ENCODE measurements around the gene MAP3K19. TPM values are rescaled to one million over a fixed set of nuclear protein-coding genes. Genes with fewer than 3 reads are reported as not detected.

The MAP3K19 gene
- total and polyA plus RNA-seq, 2 experiments from 2014 or later: not detected

DNA sequence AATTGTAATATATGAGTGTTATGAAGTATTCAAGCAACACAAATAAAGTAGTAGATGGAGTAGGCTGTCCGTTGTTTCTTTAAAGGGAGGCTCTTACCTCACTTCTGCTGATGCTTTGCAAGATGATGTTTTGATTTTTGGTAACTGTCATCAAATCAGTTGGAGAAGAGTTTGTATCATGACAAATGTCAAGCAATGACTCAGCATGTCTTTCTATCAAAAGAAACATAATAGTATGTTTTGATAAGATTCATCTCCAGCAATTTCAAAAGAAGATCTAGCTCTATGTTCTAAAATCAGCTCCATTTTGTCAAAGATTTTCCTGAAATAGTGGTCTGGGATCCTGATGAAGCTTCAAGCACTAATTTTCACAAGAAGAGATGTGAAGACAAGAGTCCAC lies 25.6 kb downstream of the MAP3K19 start:
- no peak for DNase-seq (ENCODE audit: low spot score)
- TF ChIP-seq, protein P1, sequence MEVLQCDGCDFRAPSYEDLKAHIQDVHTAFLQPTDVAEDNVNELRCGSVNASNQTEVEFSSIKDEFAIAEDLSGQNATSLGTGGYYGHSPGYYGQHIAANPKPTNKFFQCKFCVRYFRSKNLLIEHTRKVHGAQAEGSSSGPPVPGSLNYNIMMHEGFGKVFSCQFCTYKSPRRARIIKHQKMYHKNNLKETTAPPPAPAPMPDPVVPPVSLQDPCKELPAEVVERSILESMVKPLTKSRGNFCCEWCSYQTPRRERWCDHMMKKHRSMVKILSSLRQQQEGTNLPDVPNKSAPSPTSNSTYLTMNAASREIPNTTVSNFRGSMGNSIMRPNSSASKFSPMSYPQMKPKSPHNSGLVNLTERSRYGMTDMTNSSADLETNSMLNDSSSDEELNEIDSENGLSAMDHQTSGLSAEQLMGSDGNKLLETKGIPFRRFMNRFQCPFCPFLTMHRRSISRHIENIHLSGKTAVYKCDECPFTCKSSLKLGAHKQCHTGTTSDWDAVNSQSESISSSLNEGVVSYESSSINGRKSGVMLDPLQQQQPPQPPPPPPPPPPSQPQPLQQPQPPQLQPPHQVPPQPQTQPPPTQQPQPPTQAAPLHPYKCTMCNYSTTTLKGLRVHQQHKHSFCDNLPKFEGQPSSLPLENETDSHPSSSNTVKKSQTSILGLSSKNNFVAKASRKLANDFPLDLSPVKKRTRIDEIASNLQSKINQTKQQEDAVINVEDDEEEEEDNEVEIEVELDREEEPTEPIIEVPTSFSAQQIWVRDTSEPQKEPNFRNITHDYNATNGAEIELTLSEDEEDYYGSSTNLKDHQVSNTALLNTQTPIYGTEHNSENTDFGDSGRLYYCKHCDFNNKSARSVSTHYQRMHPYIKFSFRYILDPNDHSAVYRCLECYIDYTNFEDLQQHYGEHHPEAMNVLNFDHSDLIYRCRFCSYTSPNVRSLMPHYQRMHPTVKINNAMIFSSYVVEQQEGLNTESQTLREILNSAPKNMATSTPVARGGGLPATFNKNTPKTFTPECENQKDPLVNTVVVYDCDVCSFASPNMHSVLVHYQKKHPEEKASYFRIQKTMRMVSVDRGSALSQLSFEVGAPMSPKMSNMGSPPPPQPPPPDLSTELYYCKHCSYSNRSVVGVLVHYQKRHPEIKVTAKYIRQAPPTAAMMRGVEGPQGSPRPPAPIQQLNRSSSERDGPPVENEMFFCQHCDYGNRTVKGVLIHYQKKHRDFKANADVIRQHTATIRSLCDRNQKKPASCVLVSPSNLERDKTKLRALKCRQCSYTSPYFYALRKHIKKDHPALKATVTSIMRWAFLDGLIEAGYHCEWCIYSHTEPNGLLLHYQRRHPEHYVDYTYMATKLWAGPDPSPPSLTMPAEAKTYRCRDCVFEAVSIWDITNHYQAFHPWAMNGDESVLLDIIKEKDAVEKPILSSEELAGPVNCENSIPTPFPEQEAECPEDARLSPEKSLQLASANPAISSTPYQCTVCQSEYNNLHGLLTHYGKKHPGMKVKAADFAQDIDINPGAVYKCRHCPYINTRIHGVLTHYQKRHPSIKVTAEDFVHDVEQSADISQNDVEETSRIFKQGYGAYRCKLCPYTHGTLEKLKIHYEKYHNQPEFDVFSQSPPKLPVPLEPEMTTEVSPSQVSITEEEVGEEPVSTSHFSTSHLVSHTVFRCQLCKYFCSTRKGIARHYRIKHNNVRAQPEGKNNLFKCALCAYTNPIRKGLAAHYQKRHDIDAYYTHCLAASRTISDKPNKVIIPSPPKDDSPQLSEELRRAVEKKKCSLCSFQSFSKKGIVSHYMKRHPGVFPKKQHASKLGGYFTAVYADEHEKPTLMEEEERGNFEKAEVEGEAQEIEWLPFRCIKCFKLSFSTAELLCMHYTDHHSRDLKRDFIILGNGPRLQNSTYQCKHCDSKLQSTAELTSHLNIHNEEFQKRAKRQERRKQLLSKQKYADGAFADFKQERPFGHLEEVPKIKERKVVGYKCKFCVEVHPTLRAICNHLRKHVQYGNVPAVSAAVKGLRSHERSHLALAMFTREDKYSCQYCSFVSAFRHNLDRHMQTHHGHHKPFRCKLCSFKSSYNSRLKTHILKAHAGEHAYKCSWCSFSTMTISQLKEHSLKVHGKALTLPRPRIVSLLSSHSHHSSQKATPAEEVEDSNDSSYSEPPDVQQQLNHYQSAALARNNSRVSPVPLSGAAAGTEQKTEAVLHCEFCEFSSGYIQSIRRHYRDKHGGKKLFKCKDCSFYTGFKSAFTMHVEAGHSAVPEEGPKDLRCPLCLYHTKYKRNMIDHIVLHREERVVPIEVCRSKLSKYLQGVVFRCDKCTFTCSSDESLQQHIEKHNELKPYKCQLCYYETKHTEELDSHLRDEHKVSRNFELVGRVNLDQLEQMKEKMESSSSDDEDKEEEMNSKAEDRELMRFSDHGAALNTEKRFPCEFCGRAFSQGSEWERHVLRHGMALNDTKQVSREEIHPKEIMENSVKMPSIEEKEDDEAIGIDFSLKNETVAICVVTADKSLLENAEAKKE (CRISPR knock-in tag; IDR thresholded peaks at IDR 0.05): no peak
- TF ChIP-seq, protein P2, sequence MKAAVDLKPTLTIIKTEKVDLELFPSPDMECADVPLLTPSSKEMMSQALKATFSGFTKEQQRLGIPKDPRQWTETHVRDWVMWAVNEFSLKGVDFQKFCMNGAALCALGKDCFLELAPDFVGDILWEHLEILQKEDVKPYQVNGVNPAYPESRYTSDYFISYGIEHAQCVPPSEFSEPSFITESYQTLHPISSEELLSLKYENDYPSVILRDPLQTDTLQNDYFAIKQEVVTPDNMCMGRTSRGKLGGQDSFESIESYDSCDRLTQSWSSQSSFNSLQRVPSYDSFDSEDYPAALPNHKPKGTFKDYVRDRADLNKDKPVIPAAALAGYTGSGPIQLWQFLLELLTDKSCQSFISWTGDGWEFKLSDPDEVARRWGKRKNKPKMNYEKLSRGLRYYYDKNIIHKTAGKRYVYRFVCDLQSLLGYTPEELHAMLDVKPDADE (IDR thresholded peaks at IDR 0.05): no peak
- no peak for TF ChIP-seq ZNF114 (CRISPR knock-in tag; IDR thresholded peaks at IDR 0.05)
- TF ChIP-seq STAT1 (IDR thresholded peaks at IDR 0.05; ENCODE audit: unreplicated experiment): no peak
- no peak for TF ChIP-seq EZH2phosphoT487 (IDR thresholded peaks at IDR 0.05; ENCODE audit: unreplicated experiment)
- TF ChIP-seq, protein P3, sequence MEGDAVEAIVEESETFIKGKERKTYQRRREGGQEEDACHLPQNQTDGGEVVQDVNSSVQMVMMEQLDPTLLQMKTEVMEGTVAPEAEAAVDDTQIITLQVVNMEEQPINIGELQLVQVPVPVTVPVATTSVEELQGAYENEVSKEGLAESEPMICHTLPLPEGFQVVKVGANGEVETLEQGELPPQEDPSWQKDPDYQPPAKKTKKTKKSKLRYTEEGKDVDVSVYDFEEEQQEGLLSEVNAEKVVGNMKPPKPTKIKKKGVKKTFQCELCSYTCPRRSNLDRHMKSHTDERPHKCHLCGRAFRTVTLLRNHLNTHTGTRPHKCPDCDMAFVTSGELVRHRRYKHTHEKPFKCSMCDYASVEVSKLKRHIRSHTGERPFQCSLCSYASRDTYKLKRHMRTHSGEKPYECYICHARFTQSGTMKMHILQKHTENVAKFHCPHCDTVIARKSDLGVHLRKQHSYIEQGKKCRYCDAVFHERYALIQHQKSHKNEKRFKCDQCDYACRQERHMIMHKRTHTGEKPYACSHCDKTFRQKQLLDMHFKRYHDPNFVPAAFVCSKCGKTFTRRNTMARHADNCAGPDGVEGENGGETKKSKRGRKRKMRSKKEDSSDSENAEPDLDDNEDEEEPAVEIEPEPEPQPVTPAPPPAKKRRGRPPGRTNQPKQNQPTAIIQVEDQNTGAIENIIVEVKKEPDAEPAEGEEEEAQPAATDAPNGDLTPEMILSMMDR (conservative IDR thresholded peaks at IDR 0.05; ENCODE audit: low read depth in 2 of 2): no peak
- TF ChIP-seq POLR2AphosphoS5 (IDR thresholded peaks at IDR 0.05; ENCODE audit: low read depth): no peak
- no peak for TF ChIP-seq EZH2 (IDR thresholded peaks at IDR 0.05; ENCODE audit: low read depth, unreplicated experiment)
- TF ChIP-seq JUNB (IDR thresholded peaks at IDR 0.05; ENCODE audit: unreplicated experiment): no peak
- TF ChIP-seq NANOG (IDR thresholded peaks at IDR 0.05; ENCODE audit: borderline replicate concordance): no peak
- TF ChIP-seq, protein P4, sequence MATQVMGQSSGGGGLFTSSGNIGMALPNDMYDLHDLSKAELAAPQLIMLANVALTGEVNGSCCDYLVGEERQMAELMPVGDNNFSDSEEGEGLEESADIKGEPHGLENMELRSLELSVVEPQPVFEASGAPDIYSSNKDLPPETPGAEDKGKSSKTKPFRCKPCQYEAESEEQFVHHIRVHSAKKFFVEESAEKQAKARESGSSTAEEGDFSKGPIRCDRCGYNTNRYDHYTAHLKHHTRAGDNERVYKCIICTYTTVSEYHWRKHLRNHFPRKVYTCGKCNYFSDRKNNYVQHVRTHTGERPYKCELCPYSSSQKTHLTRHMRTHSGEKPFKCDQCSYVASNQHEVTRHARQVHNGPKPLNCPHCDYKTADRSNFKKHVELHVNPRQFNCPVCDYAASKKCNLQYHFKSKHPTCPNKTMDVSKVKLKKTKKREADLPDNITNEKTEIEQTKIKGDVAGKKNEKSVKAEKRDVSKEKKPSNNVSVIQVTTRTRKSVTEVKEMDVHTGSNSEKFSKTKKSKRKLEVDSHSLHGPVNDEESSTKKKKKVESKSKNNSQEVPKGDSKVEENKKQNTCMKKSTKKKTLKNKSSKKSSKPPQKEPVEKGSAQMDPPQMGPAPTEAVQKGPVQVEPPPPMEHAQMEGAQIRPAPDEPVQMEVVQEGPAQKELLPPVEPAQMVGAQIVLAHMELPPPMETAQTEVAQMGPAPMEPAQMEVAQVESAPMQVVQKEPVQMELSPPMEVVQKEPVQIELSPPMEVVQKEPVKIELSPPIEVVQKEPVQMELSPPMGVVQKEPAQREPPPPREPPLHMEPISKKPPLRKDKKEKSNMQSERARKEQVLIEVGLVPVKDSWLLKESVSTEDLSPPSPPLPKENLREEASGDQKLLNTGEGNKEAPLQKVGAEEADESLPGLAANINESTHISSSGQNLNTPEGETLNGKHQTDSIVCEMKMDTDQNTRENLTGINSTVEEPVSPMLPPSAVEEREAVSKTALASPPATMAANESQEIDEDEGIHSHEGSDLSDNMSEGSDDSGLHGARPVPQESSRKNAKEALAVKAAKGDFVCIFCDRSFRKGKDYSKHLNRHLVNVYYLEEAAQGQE (IDR thresholded peaks at IDR 0.05; ENCODE audit: unreplicated experiment): no peak
- TF ChIP-seq ZNF331 (CRISPR knock-in tag; IDR thresholded peaks at IDR 0.05; ENCODE audit: low read depth): no peak
- TF ChIP-seq CREB1 (CRISPR knock-in tag; IDR thresholded peaks at IDR 0.05; ENCODE audit: low read depth): no peak
- Histone ChIP-seq H2AFZ (no peak overlapping the region), H3K27ac (ENCODE audit: low read depth) (no peak overlapping the region), H3K79me2 (replicated peaks; ENCODE audit: insufficient read depth) (no peaks in the 10 kb centered on the region), H3K4me2 (no peak overlapping the region), H3F3A (replicated peaks; ENCODE audit: low read depth) (no peaks in the 10 kb centered on the region), H3K36me3 (ENCODE audit: insufficient read depth) (no peaks in the 10 kb centered on the region), H3K4me3 (no peak overlapping the region), H3K27me3 (ENCODE audit: insufficient read depth) (no peaks in the 10 kb centered on the region), H3K9me2 (ENCODE audit: insufficient read depth) (no peaks in the 10 kb centered on the region), H4K20me1 (replicated peaks; ENCODE audit: insufficient read depth) (no peaks in the 10 kb centered on the region), H3K4me1 (ENCODE audit: insufficient read depth) (no peaks in the 10 kb centered on the region)
- no peak overlapping the region for H3K4me3 Mint-ChIP-seq
- H3K27me3 Mint-ChIP-seq (ENCODE audit: insufficient read depth, low read depth, poor library complexity): no peaks in the 10 kb centered on the region
- H3K27ac Mint-ChIP-seq: no peak overlapping the region
- H3K9me3 Mint-ChIP-seq: peaks cover 4% of the 10 kb centered on the region; the same call in 1 of the 3 replicates
- H3K4me1 Mint-ChIP-seq: no peaks in the 10 kb centered on the region
- no peak for ATAC-seq
- H3K36me3 Mint-ChIP-seq (ENCODE audit: low read depth): no peaks in the 10 kb centered on the region

Measured in GM23338 (cell line).